Stimulated activated CD8-positive, alpha-beta memory T cell treated with anti-CD3 and anti-CD28 coated beads, Interleukin-2, amount 100 ng/mL, for 48 hours (primary cell): ENCODE data around the gene NEK2.
"Not testable (repeated sequence)": the region's sequence is repeated elsewhere in the genome, so short reads cannot be mapped to it uniquely, and the experiment has no call there.

Source experiments
- DNase-seq, 2 donors: peaks; one replicate each; pipeline ENCODE4 v3.0.0-alpha.2; 2020; ENCODE audit warnings: low read depth in 2 of 2

Gene NEK2

GRCh38 chr1:211695135-211695816, 19.9 kb upstream of the NEK2 start:
- no peak for DNase-seq

DNA sequence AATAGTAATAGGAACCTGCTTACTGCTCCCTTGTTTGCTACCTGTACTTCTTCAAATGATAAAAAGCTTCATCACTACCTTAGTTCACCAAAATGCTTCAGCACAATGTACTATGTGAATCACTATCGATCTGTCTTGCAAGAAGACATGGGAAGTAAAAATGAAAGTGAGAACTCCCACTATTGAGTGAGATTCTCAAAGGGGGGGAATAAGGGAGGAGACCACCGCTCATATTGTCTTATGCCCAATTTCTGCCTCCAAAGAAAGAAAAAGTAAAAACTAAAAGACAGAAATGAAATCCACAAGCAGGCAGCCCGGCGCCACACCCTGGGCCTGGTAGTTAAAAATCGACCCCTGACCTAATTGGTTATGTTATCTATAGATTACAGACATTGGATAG, 18.5 kb upstream of the NEK2 start:
- not testable (repeated sequence) for DNase-seq

- DNase-seq: no peak
Measured at GRCh38 chr1:211688421-211688820, 13.0 kb upstream of the NEK2 start.

GRCh38 chr1:211687462-211688215, 12.2 kb upstream of the NEK2 start:
- DNase-seq: no peak

- DNase-seq: no peak
Measured at GRCh38 chr1:211685823-211686222, 10.4 kb upstream of the NEK2 start.

- DNase-seq: no peak
Measured at GRCh38 chr1:211684791-211685190, 9.4 kb upstream of the NEK2 start.

DNA sequence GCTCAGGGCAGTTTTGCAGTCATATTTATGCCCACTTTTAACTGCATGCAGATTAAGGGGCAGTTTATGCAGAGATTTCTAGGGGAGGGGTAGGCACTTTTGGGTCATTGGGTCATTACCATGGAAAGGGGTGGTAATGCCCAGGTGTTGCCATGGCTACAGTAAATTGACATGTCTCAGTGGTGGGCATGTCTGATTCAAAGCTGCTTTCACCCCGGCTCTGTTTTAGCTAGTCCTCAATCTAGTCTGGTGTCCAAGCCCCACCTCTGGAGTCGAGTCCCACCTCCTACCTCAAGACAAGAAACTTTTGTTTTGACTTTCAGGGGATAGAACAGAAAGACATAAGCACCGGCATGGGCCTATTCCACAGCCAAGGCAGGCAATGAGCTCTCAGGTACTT, 8.9 kb upstream of the NEK2 start:
- DNase-seq: no peak

DNA sequence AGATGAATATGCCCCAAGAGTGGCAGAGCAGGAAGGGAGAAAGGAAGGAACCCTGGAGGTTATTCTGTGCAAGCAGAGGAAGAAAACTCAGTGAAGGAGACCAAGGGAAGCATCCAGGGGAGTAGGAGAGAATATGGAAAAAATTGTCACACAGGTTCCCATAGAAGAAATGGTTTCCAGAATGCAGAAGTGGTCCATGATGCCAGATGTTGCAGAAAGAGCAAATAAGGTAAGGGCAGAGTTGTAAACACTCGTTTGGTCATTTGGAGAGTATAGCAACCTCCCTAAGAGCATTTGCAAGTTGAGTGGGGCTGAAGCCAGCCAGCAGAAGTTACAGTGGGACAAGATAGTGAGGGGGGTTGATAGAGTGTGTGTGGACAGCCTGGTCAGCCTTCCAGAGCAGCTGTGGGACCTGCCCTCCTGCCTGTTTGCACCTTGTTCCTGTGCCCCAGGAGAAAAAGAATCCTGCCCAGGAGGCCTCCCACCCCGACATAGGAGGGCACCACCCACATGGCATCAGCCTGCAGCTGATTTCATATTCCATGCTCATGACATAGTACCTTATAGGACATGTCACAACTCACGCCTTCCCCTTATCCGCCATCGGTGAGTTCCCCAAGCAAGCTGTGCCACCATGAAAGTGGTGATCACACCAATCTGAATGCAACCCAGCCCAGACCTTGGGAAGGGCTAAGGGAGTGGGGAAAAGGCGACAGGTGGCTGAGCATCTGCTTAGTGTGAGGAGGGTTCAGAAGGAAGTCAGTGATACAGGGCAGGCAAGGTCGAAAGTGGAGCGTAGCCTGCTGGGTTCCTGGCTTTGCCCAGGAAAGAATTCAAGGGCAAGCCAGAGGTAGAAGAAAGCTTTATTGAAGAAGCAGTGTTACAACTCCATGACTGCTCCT, 8.2 kb upstream of the NEK2 start:
- no peak for DNase-seq

DNA sequence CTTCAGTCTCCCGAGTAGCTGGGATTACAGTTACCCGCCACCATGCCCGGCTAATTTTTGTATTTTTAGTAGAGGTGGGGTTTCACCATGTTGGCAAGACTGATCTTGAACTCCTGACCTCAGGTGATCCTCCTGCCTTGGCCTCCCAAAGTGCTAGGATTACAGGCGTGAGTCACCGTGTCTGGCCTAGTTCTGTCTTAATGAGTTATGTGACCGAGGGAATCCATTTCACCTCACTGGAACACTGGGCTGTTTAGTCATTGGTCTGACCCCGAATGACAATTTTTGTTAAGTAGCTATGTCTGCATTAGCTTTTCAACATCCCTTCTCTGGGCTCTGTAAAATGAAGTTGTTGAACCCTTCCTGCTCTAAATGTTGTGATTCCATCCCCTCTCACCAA, 6.8 kb upstream of the NEK2 start:
- not testable (repeated sequence) for DNase-seq

DNA sequence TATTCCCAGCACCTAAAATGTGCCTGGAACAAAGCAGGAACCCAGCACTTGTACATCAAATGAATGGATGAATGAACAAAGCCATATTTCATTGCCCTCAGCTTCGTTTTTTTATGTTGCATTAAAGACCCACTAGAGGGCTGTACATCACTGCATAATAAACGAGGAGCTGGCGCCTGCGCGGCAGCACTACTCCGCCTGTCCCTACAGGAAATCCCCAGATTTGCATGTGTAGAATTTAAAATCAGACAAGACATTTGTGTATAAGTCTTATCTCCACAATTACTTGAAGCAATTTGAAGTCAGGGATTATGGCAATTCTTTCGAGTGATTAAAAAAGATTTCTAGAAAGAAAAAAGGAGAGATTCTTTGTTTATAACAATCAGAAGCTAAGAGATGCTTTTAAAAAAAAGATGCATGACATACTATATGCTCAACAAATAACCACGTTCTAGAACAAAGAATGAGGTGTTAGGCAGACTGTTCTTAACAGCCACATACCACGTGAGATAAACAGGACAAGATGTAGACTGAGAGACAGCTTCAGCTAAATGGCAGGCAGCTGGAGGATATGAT, 5.4 kb upstream of the NEK2 start:
- DNase-seq: peak; percentile 41 to 50

DNA sequence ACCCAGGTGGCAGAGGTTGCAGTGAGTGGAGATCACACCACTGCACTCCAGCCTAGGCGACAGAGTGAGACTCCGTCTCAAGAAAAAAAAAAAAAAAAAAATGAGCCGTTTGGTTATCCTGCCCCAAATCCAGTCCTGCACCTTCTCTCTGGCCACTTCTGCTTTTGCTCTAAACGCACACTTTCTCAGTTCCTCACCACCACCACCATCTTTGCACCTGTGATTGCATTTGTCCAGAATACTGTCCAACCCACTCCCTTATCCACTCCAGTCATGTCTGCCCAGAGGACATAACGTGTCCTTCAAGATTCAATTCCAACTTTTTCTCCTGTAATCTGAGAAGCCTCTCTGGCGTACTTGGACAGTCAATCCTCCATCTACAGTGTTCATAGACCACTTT, 2.2 kb upstream of the NEK2 start:
- no peak for DNase-seq

DNA sequence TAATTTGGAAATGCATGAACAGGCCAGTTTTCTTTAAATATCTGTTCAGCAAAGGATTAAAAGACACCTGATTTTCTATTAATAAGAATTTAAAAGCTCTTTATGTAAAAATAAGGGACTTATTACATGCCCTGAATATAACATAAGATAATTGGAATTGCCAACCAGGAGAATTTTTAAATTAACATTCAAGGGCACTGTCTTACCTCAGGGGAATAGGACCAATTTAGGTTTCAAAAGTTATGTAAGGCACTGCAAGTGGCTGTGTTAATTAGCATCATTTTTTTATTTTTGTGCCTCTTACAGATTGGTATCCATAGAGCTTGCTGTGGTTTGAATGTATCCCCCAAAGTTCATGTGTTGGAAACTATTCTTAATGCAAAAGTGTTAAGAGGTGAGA, 1.3 kb upstream of the NEK2 start:
- no peak for DNase-seq

- DNase-seq: no peak
Measured at GRCh38 chr1:211676106-211676583, 724 bp upstream of the NEK2 start.

GRCh38 chr1:211667065-211667617, 8.3 kb downstream of the NEK2 start:
- no peak for DNase-seq

DNA sequence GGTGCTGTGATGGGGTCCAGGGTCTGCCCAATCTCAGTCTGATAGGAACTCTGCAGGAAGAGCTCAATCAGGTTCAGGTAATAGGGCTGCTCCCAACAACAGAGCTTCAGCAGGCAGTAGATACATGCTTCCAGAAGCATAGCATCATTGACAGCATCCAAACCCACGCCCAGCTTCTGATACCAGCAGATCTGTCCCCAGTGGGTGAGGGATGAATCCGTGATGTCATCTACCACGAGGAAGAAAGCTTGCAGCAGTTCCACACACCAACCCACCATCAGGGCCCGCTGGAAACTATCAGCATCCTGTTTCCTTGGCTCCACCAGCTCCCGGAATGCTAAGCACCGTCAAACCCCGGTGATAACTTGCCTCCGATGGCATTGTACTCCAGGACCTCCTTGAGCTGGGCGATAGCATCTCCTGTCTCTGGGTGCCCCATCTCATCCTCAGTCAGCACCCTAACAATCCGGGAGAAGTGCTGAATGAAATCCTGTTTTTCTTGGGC, 14.7 kb downstream of the NEK2 start:
- no peak for DNase-seq

- DNase-seq: no peak
Measured at GRCh38 chr1:211656728-211657127, 18.7 kb downstream of the NEK2 start.

DNA sequence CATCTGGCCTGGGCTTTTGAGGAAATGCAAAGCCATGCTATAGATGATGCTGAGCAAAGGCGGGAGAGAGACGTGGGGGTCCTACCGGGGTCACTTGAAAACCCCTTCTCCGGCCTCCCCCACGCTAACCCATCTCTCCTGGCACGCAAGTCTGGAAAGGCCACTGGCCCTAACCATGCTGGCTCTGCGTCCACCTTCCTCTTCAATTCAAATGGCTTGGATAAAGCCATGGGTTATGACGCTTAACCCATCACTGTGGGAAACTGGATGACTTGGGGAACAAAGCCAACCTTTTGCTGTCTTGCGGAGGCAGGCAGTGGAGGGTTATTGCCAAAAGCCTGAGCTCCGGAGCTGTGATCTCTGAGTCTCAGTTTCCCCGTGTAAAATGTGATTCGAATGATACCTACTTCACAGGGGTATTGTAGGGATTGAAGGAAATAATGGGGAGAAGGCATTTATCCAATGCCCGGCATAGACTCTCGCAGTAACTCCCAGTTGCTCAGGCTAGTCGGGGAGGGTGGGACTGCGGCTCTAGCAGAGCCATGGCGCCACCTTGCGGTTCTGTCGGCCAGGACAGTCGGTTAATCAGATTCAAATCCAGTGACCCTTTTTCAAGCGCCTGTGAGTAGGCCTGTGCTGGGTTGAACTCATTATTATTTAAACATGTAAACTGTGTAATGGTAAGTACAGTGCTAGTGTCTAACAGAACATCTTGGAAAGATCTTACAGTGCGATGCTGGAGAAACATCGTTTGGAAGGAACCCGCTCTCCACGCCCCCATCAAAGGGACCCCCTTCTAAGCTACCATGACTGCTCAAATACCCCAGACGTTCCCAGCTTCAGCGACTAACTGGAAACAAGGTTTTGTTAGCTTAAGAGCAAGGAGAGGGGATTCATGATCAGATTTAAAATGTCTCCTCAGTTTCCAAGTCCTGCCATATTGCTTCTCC, 20.3 kb downstream of the NEK2 start:
- DNase-seq: peak; percentile 65 to 77

DNA sequence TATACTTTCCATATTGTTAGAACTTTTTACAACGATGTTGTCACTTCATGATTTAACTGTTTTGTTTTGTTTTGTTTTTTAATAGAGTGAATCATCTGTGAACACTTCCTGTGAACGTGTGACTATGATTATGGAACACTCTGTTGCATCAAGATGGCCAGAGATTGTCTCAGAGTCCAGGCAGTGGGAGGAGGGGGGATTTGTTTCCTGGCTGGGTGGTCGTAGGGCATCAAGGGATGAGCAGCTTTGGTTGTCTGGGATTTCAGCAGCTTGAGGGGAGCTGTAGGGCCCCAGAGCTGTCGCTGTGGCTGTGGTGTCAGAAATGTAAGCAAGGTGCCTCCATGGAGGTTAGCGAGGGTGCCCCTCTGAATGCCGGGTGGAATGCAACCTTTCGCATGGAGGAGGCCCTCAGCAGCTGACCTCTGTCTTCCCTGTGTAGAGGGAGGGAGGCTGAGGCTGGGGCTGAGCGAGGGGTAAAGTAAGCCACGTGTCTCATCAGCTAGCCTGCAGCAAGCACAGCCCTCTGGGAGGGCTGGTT, 21.4 kb downstream of the NEK2 start:
- no peak for DNase-seq

GRCh38 chr1:211653293-211653692, 22.1 kb downstream of the NEK2 start:
- no peak for DNase-seq

DNA sequence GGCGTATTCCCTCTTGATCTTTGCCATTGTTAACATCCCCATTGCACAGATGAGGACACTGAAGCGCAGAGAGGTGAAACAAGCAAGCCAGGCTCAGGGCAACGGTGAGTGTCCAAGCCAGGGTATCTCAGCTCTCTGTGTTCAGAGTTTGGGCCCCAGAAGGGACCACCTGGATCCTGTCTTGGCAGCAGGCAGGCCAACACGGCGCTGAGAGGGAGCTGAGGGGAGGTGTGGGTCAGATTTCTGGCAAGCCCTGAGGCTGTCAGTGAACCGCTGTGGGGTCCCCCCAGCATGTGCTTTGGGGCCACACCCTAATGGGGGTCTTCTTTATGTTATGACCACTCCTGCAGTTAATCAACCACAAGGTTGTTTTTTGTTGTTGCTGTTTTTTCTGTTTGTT, 23.1 kb downstream of the NEK2 start:
- DNase-seq: no peak
